Measurements from ENCODE around the gene CDC14A.

GRCh38 chr1:100431954-100432353 is 79.6 kb downstream of the CDC14A start:
- TF ChIP-seq EZH2phosphoT487 (IDR thresholded peaks at IDR 0.05; ENCODE audit: borderline replicate concordance, low read depth, low read length) (no peak), CTCF (conservative IDR thresholded peaks at IDR 0.05; ENCODE audit: low read length) (no peak)
